ENCODE measurements around the gene ARFGAP2.

DNA sequence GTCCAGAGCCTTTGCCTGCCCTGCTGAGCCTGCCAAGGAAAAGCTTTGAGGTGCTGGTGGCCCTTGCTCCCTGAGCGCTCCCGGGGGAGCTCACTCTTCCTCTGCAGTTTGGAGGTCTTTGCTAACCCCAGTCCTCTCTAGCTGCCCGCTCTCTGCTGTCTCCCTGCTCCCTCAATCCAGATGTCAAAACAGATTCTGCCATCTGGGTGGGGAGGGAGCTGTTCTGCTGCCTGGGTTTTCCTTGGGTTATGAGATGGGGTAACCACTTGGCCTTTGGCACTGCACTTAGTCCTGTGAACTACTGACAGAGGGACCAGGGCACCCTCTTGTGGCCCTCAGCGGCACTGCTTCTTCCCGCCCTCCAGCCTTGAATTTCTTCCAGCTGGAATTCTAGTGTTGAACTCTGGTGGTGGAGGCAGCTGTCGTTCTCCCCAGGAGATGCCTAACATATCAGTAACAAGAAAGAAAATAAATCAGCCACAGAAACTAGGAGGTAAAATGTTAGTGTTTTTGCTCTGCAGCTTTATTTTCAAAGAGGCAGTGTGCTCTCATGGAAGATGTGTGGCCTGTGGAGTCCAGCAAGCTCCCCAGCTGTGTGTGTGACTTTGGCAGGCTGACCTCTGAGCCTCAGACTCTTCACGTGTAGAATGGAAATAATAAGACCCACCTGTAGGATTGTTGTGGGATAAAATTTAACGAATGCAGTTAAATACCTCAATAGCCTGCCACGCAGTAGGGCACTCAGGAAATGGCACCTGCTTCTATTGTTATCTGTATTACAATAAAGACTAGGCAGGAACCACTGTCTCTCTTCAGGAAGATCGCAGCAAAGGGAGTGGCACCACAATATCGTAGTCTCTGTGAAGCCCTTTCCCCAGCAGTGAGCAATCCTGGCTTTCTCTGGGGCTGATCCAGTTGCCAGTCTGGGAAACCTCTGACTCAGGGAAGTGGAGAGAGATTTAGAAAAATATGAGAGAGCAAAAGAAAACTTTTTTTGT is 23.4 kb downstream of the ARFGAP2 start:
- TF ChIP-seq, protein P1, sequence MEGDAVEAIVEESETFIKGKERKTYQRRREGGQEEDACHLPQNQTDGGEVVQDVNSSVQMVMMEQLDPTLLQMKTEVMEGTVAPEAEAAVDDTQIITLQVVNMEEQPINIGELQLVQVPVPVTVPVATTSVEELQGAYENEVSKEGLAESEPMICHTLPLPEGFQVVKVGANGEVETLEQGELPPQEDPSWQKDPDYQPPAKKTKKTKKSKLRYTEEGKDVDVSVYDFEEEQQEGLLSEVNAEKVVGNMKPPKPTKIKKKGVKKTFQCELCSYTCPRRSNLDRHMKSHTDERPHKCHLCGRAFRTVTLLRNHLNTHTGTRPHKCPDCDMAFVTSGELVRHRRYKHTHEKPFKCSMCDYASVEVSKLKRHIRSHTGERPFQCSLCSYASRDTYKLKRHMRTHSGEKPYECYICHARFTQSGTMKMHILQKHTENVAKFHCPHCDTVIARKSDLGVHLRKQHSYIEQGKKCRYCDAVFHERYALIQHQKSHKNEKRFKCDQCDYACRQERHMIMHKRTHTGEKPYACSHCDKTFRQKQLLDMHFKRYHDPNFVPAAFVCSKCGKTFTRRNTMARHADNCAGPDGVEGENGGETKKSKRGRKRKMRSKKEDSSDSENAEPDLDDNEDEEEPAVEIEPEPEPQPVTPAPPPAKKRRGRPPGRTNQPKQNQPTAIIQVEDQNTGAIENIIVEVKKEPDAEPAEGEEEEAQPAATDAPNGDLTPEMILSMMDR (IDR thresholded peaks at IDR 0.05): peak; percentile 98
- TF ChIP-seq EP300 (IDR thresholded peaks at IDR 0.05; ENCODE audit: borderline replicate concordance in 1 of 2, low read depth in 1 of 2, low read length in 1 of 2) (no peak), RCOR1 (IDR thresholded peaks at IDR 0.05; ENCODE audit: low read length) (peak; percentile 23; the same call in 1 of the 2 replicates), YY1 (IDR thresholded peaks at IDR 0.05; ENCODE audit: low read depth) (no peak), NRF1 (IDR thresholded peaks at IDR 0.05; ENCODE audit: low read depth, low read length) (no peak), FOXM1 (IDR thresholded peaks at IDR 0.05; ENCODE audit: low read depth) (no peak), GATA2 (CRISPR knock-in tag; IDR thresholded peaks at IDR 0.05) (no peak), SIN3A (IDR thresholded peaks at IDR 0.05; ENCODE audit: borderline replicate concordance, low read depth, low read length) (no peak), POLR2AphosphoS5 (IDR thresholded peaks at IDR 0.05; ENCODE audit: low read depth, low read length) (no peak), REST (IDR thresholded peaks at IDR 0.05; ENCODE audit: low read depth, low read length) (no peak), FOXJ3 (CRISPR knock-in tag; IDR thresholded peaks at IDR 0.05) (no peak)
- TF ChIP-seq, protein P2, sequence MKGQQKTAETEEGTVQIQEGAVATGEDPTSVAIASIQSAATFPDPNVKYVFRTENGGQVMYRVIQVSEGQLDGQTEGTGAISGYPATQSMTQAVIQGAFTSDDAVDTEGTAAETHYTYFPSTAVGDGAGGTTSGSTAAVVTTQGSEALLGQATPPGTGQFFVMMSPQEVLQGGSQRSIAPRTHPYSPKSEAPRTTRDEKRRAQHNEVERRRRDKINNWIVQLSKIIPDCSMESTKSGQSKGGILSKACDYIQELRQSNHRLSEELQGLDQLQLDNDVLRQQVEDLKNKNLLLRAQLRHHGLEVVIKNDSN (IDR thresholded peaks at IDR 0.05; ENCODE audit: borderline replicate concordance, low read depth): no peak

Data from SK-N-SH (cell line).